SHP77 treated with DMSO at 0.1 percent for 48 hours (cell line): ENCODE measurements around the gene MAP2K3.
"Not testable (repeated sequence)": the region's sequence is repeated elsewhere in the genome, so short reads cannot be mapped to it uniquely, and the experiment has no call there.

Experiments
- DNase-seq: peaks from one replicate; lab custom pipeline; 2025; lab: John Stamatoyannopoulos, UW

MAP2K3 gene

DNA sequence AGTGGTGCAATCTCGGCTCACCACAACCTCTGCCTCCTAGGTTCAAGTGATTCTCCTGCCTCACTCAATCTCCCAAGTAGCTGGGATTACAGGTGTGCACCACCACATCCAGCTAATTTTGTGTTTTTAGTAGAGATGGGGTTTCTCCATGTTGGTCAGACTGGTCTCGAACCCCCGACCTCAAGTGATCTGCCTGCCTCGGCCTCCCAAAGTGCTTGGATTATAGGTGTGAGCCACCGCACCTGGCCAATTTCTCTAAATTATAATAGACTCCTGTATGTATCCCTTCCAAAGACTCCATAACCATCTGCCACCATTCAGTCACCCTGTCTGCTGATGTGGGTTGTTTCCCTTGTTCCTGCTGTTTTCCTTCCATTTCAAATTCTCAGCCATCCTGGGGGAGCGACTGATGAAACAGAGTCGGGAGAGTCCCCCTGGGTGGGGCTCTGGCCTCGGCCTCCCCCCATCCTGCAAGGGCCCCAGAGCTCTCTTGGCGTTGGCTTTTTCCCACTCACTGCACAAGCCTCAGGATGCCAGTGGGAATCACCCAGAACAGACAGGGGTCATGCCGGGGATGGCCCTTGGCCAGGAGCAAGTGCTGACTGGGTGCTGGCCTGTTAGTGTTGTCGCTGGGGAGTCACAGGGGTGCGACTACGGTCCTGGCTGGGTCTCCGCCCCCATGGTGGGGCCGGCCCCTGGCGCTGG lies 25.7 kb downstream of the MAP2K3 start:
- not testable (repeated sequence) for DNase-seq

DNA sequence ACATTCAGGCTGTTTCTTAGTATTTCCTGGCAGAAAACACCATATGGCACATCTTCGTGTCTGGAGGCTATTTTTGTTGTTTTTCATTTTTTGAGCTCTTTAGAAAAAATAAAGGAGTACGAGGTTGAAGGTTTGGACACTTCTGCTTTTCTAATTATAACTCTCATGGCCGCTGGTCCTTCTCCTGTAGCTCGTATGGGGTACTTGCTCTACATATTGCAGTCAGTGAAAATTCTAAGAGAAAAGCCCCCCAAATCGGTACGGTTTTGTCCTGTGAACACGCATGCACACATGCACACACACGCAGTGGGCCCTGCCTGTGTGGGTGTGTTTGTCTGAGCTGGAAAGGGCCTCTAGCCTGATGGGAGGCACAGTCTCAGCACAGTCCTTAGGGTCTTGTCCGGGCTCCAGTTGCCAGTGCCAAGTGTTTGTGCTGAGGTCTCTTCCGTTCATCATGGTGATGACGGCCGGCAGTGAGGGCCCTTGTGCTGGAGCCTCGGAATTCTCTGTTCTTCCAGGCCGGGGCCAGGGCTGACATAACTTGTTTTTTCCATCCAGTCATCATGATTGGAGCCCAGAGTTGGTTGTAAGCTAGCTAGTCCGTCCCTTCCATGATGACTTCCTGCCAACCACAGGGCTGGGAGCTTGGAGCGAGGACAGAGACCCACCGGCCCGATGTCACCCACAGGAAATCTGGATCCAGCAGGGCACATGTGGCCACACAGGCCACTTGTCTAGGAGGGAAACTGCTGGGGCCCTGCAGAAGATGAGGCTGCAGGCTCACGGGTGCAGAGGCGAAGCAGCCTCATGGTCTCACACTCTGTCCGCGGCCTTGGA lies 26.5 kb downstream of the MAP2K3 start:
- DNase-seq, result not testable (repeated sequence)

DNA sequence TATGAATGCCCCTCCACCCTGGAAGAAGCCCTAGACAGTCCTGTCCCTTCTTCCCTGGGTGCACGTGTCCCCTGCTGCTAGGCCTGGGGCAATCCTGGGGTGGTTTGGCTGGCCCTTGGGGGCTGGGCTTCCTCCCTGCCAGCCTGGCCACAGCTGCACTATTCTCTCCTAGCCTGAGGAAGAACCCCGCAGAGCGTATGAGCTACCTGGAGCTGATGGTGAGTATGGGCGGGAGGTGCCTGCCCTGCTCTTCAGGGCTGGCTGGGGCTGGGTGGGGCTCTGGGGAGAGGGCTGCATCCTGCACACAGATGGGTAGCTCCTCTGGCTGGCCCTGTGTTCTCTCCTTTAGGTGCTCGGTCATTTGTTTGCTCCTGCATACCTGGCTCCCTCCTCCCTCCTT lies 28.8 kb downstream of the MAP2K3 start:
- no peak for DNase-seq

DNA sequence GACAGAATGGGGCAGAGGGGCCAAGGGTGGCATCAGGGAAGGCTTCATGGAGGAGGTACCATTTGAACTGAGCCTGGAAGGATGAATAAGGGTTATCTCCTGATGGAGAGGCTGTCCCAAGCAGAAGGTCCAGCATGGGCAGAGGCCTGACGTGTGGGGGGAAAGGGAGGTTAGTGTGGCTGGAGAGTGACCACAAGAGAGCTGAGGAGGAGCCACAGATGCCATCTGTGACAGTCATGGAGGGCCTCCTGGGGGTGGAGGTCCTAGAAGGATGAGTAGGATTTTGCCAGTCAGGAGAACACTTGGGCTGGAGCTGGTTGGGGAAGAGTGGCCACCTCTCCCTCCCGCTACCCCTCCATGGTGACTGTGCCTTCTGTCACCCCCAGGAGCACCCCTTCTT lies 29.2 kb downstream of the MAP2K3 start:
- DNase-seq, result not testable (repeated sequence)

DNA sequence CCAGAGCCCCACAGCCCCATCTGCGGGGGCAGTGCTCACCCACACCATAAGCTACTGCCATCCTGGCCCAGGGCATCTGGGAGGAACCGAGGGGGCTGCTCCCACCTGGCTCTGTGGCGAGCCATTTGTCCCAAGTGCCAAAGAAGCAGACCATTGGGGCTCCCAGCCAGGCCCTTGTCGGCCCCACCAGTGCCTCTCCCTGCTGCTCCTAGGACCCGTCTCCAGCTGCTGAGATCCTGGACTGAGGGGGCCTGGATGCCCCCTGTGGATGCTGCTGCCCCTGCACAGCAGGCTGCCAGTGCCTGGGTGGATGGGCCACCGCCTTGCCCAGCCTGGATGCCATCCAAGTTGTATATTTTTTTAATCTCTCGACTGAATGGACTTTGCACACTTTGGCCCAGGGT lies 29.8 kb downstream of the MAP2K3 start:
- not testable (repeated sequence) for DNase-seq

DNA sequence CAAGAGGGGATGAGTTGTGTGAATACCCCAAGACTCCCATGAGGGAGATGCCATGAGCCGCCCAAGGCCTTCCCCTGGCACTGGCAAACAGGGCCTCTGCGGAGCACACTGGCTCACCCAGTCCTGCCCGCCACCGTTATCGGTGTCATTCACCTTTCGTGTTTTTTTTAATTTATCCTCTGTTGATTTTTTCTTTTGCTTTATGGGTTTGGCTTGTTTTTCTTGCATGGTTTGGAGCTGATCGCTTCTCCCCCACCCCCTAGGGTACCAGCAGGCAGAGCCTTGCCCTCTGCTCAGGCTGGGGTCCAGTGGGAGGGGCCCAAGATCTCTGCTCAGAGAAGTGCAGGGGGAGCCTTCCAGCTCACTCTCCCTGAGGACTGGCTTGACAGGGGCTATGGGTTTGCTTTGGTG lies 30.2 kb downstream of the MAP2K3 start:
- DNase-seq, result not testable (repeated sequence)

DNA sequence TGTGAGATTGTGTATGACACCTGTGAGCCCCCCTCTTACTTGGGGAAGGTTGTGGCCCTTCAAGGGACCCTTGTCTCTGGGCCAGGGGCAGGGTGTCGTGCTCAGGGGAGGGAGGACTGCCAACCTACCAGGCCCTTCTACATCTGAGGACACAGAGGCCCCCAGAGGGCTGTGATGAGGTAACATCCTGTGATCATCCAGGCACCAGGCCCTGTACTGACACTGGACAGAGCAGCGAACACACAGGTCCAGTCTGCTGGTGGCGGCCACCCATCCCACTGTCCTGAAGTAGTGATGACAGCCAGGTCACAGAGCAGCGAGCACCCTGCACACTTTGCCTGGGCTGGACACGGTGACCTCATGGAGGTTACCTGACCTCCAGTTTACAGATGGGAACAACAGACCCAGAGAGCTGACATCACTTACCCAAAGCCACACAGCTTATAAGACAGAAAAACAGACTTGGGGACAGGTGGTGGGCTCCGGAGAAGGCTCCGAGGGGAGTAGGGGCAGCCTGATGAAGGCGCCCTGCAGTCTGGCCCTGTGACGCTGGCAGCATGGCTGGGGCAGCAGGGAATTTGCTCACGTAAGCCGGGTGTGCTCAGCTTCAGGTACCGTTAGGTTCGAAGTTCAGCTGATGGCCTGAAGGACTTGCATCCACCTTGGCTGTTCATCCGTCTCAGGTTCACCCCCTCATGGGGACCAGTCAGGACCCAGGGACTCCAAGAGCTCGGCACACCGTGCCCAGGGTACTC lies 30.9 kb downstream of the MAP2K3 start:
- not testable (repeated sequence) for DNase-seq

DNA sequence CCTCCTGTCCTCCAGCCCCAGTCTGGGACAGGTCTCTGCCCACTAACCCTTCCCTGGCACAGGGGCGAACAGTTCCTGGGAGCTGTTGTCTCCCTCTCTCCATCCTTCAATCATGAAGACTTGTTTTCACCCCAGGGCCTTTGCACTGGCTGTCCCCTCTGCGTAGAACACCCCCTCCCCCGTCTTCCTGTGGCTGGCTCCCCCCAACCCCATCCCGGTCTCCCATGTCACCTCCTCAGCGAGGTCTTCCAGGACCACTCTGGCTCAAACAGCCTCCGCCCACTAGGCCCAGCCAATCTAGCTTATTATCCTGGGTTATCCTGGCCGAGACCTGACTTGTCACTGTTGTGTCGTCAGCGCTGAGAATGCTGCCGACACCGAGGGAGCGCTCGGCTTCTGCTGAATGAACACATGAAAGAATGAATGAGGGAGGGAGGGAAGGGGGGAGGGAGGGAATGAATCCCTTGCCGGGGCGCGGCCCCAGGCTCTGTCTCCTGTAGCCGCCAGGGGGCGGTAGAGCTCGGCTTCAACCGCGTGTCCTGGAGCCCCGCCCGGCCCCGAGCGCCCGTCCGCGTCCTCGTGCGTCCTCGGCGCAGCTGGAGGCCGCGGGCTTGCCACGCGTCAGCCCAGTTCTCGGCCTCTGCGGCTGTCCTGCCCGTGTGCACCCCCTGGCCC lies 31.8 kb downstream of the MAP2K3 start:
- not testable (repeated sequence) for DNase-seq

DNA sequence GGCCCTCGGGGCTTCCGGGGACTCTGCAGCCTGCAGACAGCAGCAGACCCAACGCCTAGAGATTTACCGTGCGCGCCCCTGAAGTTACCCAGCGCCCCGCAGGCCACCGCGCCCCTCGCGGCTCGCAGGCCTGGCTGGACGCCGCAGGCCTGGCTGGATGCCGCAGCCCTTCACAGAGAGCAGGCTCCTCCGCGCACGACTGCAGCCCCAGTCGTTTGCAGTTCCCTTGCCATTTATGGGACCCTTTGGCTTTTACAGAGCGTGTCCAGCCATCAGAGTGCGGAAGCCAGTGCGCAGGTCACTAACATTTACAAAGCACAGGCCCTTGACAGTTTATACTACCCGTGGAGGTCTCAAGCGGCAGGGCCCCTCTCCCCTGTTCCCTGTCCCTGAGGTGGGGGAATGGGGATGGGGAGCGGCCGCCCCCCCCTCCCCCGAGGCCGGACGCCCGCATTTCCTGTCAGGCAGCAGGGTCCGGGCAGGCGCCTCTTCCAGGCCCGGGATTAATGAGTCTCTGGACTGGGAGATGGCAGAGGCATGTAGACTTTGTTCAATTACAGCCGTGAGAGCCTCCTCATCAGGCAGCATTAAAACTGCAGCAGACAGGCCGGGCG lies 32.5 kb downstream of the MAP2K3 start:
- not testable (repeated sequence) for DNase-seq

DNA sequence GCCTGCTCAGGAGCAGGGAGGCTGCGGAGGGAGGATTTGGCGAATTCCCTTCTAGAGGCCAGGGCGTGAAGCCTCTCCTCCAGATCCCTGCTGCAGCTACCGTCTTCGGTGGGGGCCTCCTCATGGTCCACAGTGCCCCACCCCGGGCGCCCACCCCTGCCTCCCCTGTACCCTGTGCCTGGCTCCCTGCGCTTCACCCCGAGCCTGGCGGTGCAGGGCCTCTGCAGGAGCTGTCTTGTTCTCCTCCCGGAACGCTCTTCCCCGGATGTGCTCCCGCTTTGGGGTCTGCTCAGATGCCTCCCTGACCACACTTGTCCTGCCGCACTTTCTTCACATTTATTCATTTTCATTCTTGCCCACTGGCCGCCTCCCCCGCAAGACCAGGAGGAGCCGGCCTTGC lies 33.3 kb downstream of the MAP2K3 start:
- not testable (repeated sequence) for DNase-seq

DNA sequence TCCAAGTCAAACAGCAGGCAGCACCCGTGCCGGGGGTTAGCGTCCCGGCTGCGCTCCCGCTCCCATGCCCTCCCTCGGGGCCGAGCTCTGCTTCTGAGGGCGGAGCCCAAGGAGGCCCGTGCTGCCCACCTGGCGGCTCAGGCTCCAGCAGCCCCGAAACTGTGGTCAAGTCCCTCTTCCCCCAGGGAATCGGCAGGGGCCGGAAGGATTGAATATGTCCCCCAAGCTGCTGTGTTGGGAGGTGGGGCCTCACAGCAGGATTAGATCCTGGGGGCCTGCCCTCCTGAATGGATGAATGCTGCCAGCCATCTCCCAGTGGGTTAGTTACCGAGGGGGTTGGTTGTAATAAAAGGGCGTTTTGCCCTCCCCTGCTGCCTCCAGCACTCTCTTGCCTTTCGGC lies 33.9 kb downstream of the MAP2K3 start:
- no peak for DNase-seq

DNA sequence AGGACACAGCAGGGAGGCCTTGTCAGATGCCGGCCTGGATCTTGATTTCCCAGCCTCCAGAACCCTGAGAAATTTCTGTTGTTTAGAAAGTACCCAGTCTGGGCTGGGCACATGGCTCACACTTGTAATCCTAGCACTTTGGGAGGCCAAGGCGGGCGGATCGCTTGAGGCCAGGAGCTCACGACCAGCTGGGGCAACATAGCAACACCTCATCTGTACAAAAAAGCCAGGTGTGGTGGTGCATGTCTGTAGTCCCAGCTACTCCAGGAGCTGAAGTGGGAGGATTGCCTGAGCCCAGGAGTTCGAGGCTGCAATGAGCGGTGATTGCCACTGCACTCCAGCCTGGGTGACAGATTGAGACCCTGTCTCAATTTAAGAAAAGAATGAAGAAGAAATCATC lies 34.3 kb downstream of the MAP2K3 start:
- DNase-seq, result not testable (repeated sequence)

DNA sequence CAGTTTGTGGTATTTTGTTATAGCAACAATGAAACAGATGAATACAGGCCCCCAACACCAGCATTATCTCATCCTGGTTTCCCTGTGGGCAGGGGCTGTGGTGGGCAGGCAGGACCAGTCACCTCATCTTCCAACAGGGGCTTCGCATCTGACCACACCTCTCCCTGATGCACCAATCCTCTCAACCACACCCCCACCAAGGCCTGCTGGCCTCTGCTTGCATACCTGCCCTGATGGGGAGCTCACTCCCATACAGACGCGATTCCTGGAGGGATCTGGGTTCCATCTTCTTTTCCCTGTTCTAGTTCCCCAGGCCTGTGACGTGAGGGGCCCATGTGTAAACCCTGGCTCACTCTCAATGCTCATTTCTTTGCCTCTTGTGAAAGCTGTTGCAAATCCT lies 34.7 kb downstream of the MAP2K3 start:
- not testable (repeated sequence) for DNase-seq

DNA sequence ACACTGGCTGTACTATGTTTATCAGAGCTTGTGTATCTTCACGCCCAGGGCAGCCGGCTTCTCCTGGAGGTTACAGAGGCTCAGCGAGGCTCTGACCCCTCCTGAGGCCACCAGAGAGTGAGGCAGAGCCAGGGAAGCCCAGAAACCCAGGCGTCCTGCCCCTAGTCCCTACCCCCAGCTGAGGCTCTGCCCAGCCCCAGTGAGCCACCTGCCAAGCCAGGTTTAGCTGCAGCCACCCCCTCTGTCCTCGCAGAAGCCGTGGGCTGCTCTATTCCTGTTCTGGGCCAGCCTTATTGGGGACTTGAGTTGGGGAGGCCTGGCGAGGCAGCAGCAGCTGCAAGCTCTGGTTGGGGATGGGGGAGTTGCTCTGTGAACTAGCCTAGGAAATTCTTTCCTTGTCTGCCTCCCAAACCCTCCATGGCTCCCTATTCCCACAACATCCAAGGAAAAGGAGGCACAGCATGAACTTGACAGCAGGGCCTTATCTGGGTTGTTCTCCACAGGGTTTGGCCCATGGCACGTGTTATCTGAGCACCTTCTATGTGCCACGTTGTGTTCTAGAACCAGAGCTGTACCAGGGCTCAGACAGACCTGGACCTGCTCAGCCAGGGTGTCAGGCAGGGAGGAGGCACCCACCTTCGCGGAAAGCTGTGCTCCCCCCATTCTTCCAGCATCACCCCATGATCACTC lies 35.3 kb downstream of the MAP2K3 start:
- DNase-seq, result not testable (repeated sequence)

DNA sequence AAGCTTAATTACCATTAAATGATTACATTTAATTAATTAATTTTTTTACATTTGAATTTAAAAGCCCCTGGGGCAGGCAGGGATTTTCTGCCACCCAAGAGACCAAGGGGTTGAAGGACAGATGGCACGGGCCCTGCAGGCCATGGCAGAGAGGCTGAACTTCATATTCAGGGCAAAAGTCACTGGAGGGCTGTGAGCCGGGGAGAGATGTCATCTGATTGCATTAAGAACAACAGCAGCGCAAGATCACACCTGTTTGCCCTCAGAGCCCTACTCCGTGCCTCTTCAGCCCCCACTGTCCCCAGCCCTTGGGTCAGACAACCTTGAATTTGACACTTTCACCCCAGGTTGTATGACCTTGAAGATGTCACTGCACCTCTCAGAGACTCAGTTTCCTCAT lies 35.9 kb downstream of the MAP2K3 start:
- not testable (repeated sequence) for DNase-seq

DNA sequence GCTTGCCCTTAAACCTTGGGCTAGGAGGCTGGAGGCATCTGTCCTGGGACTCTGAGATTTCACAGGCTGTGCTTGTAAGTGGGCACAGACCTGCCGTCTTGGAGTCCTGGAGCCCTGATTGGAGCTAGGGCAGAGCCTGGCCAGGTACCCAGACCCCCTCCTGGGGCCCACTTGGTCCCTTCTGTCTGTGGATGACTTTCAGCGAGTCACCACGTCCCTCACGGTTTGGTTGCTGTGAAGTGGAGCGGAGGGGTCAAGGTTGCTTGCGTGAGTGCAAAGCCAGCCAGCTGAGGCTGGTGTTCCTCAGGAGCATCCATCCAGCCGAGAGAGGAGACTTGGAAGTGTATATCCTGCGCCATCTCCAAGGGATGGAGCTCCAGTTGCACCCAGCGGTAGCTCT lies 36.5 kb downstream of the MAP2K3 start:
- not testable (repeated sequence) for DNase-seq

DNA sequence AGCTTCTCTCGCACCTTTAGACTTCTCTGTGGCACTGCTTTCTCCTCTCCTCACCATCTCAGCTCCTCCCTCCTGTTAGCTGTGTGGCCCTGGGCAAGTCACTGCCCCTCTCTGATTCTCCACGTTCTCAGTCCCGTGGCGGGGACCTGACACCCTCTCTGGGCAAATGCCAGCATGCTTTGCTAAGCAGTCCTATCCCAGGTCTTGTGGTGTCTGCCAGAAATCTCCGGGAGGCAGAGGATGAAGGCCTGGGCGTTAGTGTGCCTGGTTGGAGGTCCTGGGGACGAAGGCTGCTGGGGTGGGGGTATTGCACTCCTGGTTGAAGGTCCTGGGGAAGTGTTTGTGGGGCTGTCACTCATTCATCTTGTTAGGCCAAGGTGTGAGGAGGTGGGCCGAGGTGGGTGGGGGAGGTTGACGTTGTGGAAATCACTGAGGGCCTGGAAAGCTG lies 37.3 kb downstream of the MAP2K3 start:
- DNase-seq, result not testable (repeated sequence)

DNA sequence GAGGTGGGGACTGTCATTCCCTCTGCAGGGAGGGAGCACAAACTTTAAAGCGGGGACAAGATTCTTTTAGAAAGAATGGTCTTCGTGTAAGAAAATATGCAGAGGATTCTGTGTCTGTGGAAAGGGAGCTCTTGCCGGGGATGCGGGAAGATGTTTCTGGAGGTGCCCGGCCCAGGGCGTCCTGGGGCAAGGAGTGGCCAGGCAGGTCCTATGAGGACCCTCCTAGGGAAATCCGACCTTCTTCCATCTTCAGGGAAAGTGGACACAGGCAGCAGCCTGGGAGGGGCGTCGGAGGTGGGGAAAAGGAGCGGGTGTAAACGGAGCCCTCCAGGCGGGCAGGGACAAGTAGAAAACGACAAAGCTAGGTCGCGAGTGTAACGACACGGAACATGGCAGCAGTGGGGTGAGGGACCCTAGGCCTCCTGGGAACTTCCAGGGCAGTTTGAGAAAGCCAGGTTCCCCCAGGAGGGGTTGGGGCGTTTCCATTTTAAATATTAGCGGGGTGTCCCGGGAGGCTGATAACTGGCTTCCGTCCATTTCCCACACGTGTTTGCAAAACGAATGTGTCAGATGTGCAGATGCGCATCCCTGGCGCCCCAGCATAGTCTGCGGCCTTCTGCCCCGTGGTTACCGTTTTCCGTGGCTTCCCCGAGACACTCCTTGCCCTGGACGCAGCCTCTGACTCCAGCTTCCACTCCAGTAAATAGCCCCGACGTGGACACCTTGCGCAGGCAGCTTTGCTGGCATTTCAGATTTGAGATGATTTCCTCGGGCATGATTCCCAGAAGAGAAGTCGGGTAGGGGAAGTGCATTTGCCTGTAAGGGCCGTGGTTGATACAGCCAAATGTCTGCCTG lies 39.0 kb downstream of the MAP2K3 start:
- not testable (repeated sequence) for DNase-seq

DNA sequence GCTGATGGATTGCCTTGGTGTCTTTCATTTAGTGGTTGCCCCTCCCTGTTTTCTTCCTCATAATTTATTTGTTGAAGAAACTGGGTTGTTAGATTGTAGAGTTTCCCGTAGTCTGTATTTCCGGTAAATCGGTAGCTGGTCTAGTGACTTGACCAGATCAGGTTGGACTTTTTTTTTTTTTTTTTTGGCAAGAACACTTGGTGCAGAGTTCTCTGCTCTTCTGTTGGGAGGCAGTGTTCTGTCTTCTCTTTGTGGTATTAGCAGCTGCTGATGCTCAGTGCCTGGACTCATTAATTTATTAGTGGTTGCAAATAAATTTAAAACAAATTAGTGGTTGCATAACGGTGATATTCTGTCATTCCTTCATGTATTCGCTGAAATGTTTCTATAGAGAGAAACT lies 40.2 kb downstream of the MAP2K3 start:
- not testable (repeated sequence) for DNase-seq

DNA sequence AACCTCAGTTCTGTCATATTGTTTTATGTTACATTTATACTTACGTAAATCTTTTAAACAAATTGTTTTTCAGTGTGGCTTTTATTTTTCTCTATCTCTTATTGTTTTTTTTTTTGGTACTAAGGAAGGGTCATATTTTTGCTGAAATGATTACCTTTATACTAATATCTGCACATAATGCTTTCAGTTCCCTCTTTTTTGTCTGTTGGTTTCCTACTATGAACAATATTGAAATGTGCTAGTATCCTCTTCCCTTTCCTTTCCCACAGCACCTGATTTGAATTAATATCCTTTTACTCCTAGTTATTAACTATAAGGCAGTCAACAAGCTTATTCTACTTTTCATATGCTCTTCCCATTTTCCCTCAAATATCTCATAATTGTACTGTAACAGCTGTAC lies 43.4 kb downstream of the MAP2K3 start:
- DNase-seq, result not testable (repeated sequence)
